ENCODE measurements around the gene LDLRAD4.
"Not testable (repeated sequence)": the region's sequence is repeated elsewhere in the genome, so short reads cannot be mapped to it uniquely, and the experiment has no call there.

LDLRAD4 gene

DNA sequence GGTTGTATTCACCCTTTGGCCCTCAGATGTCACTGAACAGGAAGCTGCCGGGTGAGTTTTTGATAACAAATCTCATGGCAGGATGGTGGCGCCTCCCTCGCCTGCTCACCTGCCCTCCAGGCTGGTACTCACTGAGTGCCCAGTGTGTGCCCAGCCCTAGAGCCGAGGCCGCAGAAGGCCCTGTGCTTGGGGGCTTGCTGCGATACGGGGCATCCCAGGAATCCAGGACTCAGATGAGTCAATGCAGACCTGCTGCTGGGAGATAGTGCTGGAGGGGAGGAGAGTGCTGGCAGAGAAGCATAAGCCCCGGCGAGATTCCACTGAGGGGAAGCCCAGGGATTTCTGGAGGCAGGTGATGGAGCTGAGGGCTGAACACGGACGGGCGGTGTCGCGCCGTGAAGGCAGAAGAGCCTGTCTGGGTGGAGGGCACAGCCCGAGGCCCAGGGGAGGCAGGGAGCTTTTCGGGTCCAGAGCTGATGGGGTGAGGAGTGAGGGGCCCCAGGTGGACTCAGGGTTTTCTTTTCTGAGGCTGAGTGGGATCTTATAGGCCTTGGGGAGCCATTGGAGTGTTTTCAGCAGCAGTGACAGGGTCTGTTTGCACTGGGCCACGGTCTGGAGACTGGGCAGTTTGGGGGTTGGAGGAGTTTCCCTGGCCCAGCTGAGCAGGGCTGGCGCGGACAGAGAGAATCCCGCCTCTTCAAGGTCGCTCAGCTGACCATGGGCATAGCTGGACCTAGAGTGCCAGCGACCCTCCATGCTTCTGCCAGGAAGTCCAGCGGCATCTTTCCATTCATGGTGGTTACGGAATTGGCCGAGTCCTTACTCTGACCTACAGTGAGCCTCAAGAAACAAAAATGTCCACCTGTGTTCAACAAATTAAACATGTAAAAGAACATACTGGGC, 35.5 kb downstream of the LDLRAD4 start:
- DNase-seq: no peak

GRCh38 chr18:13254971-13255927, 36.7 kb downstream of the LDLRAD4 start:
- no peak for DNase-seq

GRCh38 chr18:13256444-13257305, 38.1 kb downstream of the LDLRAD4 start:
- no peak for DNase-seq

DNA sequence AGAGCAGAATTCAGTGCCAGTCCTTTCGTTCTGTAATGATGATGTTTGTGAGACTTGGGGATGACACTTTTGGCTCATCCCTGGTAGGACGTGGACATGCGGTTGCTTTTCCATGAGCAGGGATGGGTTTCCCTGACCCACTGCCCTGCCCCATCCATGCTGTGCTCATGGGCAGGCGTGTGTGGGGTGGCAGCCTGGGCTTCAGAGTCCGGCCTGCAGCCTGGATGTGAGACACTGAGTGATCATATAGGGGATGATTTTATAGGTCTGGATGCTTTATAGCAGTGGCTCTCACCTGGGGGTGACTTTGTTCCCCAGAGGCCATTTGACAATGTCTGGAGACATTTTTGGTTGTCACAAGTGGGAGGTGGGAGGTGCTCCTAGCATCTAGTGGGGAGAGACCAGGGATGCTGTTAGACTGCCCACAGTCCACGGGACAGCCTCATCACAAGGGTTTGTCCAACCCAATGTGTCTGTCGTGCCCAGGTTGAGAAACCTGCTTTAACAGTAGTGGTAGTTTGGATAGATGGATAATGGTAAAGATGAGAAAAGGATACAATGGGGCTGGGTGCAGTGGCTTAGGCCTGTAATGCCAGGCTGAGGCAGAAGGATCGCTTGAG, 38.9 kb downstream of the LDLRAD4 start:
- DNase-seq: no peak

DNA sequence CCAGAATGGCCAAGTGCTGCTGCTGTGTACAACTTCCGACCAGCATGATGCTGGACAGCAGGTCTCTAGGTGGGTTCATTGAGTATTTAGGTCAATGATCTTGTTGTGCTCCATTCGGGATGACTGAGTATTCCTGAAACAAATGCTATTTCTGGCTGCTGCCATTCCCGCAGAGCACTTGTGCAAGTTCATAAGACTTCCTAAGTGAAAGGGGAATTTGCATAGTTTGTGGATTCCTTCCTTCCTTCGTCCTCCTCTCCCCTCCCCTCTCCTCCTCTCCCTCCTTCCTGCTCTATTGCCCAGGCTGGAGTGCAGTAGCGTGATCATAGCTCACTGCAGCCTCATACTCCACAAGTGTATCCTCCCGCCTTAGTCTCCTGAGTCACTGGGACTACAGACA, 40.4 kb downstream of the LDLRAD4 start:
- DNase-seq: no peak

- no peak for DNase-seq
Measured at GRCh38 chr18:13259701-13260100, 41.1 kb downstream of the LDLRAD4 start.

- no peak for DNase-seq
Measured at GRCh38 chr18:13260197-13260934, 41.8 kb downstream of the LDLRAD4 start.

DNA sequence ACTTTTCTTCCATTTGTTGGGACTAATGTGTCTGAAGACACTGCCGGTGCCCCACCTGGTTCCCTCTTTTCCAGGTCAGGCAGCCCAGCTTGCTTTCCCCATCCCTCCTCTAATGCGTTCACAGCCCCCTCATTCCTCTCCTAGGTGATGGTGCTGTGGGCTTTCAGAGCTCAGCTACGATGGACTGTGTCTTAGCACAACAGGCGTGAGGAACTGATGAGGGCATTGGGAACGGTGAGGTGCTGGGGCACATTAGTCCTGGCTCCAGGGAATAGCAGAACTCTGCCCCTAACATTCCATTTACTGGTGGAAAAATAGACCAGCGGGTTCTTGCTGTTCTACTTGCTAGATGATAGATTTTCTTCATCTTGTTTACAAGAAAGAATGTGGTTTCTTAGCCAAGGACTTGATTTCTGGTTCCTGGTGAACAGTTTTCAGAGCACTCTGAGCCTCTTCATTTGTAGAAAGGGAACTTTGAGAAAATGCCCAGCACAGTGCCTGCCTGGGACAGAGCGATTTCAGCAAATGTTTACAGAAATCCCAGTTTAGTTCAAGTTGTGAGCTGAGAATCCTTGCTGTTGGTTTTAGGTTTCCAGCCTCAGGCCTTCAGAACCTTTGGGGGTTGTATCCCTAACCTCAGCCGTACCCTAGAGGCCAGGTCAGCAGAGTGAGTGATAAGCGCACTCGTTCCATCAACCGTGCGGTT, 42.5 kb downstream of the LDLRAD4 start:
- DNase-seq: no peak

DNA sequence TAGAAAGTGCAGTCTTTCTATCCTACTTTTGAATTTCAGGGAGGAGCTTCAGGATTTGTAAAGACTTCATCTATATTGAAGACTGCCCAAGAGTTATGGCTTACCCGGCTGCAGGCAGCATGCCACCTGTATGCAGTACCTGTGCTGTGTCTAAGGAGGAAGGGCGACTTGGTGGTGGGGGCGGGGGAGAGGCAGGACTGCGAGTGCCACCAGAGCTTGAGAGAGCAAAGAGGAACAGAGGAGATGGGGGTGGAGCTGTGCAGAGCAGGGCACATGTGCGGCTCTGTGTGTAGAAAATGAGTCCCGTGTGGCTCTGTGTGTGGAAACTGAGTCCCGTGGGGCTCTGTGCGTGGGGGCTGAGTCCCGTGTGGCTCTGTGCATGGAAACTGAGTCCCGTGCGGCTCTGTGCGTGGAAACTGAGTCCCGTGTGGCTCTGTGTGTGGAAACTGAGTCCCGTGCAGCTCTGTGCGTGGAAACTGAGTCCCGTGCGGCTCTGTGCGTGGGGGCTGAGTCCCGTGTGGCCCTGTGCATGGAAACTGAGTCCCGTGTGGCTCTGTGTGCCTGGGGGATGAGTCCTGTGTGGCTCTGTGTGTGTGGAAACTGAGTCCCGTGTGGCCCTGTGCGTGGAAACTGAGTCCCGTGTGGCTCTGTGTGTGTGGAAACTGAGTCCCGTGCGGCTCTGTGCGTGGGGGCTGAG, 43.2 kb downstream of the LDLRAD4 start:
- DNase-seq: no peak

- not testable (repeated sequence) for DNase-seq
Measured at GRCh38 chr18:13262358-13262680, 43.8 kb downstream of the LDLRAD4 start.

GRCh38 chr18:13262839-13263691, 44.5 kb downstream of the LDLRAD4 start:
- DNase-seq: no peak

DNA sequence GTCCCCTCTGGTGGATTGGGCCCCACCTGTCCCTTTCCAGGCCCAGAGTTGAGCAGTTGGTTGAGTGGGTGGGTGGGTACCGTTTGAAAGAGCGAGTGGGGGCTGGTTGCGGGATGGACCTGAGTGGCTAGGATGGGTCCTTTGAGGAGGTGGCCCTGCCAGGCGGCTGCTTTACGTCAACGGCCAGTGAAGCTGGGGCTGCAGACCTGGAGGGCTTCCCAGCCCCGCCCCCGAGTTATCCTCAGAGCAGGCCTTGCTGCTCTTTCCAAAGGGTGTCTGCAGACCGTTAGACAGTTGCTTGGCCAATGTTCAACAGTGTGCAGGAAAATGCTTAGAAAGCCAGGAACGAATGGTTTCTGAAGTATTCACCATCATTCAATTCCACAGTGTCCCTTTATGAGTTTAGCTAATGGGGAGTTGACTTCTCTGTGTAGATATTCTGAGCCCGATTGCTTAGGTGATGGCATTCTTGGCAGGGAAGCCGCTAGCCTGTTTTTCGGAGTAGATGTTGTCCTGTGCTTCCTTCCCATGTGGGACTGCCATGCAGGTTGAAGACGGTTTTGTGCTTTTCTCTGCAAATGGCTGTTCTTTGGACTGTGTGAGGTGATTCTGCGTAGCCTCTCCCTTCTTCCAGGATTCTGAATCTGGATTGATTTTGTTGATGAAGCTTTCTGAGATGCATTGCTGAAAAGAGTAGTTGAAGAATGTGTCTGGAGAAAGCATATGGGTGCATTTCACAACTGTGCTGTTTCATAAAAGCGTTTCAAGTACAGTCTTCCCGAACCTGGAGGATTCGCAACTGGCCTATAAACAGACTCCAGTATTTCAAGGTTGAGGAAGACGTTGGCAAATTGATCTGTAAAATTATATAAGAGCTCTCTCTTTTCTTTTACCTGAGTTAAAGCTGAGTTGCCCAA, 45.8 kb downstream of the LDLRAD4 start:
- no peak for DNase-seq

DNA sequence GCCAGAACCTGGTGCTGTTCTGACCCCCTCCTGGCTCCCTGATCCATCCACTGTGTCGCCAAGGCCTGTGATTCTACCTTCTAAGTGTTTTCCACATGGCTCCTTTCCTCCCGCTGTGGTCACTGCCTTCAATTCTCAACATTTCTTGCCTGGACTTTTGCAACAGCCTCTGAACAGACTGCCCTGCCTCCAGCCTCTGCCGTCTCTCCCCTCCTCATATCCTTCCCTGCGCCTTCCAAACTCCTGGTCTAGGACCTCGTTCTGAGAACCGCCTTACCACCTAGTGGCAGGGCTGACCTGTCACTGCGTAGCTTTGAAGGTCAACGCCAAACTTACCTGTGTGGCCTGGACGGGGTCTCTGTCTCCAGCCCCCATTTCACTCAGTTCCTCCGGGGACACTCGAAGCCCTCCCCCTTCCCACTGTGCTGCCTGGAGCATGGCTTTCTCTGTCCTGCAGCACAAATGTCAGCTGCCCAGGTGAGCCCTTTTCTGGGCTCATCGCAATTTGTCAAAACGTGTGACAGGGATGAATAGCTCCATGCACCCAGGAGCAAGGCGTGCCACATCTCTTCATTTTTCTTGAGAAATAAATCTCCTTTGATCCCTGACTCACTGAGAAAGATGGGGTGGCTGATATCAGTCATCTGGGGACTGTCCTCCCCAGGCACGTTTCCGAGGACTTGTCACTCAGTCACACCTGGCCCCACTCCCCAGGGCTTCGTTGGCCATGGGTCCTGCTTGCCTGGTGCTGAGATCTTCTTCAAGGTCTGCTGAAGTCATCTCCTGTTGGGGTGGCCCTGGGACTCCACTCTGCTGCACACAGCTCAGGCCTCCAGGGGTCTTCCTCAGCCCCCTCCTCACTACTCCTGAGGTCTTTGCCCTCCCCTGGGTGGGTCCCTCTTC, 46.7 kb downstream of the LDLRAD4 start:
- DNase-seq: no peak

GRCh38 chr18:13265911-13266217, 47.3 kb downstream of the LDLRAD4 start:
- no peak for DNase-seq

DNA sequence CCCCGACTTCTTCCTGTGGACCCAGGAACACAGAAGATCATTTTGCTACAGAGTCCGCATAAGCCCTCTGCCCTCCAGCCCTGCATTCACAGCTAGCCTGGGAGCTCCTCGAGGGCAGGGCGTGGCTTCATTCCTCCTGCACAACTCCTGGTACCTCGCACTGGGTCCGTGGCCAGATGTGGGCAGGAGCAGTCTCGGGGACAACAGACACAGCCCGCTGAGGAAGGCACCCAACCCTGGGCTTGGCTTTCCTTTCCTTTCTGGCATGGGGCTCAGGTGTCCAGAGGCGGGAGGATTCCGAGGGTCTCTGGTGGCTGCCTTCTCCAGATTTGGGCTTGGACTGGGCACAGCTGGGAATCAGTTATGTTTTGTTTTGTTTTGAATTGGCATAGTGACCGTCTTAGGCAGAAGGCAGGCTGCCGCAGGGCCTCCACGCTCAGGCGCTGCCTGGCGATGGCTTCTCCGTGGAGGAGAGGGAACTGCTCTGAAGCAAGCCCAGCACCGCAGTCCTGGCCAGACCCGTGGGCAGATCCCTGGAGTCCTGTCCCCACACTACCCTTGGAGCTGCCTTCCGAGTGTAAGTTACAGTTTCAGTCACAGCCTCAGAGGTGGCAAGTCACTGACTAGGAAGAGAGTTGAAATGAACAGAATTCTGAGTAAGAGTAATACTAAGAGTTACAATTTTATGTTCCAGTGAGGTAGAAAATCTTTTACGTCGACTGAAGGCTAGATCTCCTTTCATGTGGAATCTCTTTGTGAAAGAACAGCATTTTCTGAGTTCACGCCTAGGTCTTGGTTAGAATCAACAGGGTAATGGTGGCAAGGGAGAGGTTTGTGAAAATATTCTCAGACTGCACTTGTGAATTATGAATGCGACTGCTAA, 47.9 kb downstream of the LDLRAD4 start:
- DNase-seq: no peak

DNA sequence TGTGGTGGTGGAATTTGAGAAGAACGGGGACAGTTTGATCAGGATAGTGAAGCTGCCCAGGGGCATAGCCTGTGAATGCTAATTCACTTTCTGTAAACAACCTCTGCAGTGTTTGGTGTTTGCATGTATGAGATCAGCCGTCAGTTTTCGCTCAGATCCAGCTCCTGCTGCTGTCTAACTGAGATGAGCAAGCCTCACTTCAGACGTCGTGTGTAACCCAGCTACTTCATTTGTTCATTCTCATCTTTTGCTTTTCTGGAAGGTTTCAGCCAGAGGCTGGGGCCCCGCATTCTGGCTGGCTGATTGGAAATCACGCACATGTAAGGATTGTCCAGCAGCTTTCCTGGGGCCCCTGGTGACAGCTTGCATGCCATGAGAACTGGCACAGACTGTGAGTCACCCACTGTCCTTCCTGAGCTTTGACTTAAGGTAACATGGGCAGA, 48.9 kb downstream of the LDLRAD4 start:
- DNase-seq: no peak
